A549 (cell line): ENCODE data around the gene GLB1L. TPM values are rescaled to one million over a fixed set of nuclear protein-coding genes. Genes with fewer than 3 reads are reported as not detected.
A peak's percentile ranks its signal among the peaks of the same experiment; 100 is the strongest.

Experiments used
- BHLHE40 ChIP-seq: IDR thresholded peaks from 2 replicates; pipeline ENCODE4 v1.6.1; 2012; ENCODE audit warnings: low read depth, low read length, inconsistent platforms
- CEBPB ChIP-seq, 2 experiments: fragments of >200 bp in 1 of 2; sonication (Bioruptor Twin) in 1 of 2; formaldehyde crosslinking in 1 of 2; IDR thresholded peaks; 2 replicates each; pipeline ENCODE4 v1.6.1; 2012 to 2016
- EP300 ChIP-seq, 2 experiments: fragments of >200 bp; sonication (Bioruptor Twin); formaldehyde crosslinking; IDR thresholded peaks; 2 replicates in 1 of 2; 3 replicates in 1 of 2; pipeline ENCODE4 v1.6.1; 2016 to 2017
- FOSB ChIP-seq: fragments of 250-450 bp; sonication (Bioruptor Pico); IDR thresholded peaks from 2 replicates; pipeline ENCODE4 v1.5.0; 2020; ENCODE audit warnings: mild to moderate bottlenecking, moderate library complexity
- FOSL2 ChIP-seq, 2 experiments: fragments of 450-650 bp in 1 of 2; fragments of >200 bp in 1 of 2; sonication (Bioruptor Twin) in 1 of 2; formaldehyde crosslinking; IDR thresholded peaks; 2 replicates each; pipeline versions ENCODE4 v1.5.0 to v1.6.1; 2016 to 2020; ENCODE audit warnings: mild to moderate bottlenecking in 1 of 2, moderate library complexity in 1 of 2
- HEYL ChIP-seq: fragments of 250-450 bp; sonication (Bioruptor Pico); IDR thresholded peaks from 2 replicates; pipeline ENCODE4 v1.8.0; 2021; ENCODE audit warnings: mild to moderate bottlenecking, moderate library complexity
- HOXB13 ChIP-seq: fragments of 250-450 bp; sonication (Bioruptor Pico); IDR thresholded peaks from 2 replicates; pipeline ENCODE4 v1.5.0; 2020; ENCODE audit warnings: low read depth, mild to moderate bottlenecking, moderate library complexity
- HOXB5 ChIP-seq: fragments of 250-450 bp; sonication (Bioruptor Pico); IDR thresholded peaks from 2 replicates; pipeline ENCODE4 v1.5.0; 2020; ENCODE audit warnings: mild to moderate bottlenecking, moderate library complexity
- JUN ChIP-seq, 2 experiments: fragments of >200 bp; sonication (Bioruptor Twin); formaldehyde crosslinking; IDR thresholded peaks; 2 replicates in 1 of 2; 3 replicates in 1 of 2; pipeline ENCODE4 v1.6.1; 2016 to 2017
- JUNB ChIP-seq: fragments of >200 bp; sonication (Bioruptor Twin); formaldehyde crosslinking; IDR thresholded peaks from 2 replicates; pipeline ENCODE4 v1.6.1; 2016
- KDM1A ChIP-seq: fragments of 200-600 bp; sonication (generic); IDR thresholded peaks from 2 replicates; pipeline ENCODE4 v1.6.1; 2016; ENCODE audit warnings: low read depth, mild to moderate bottlenecking
- KDM5A ChIP-seq: fragments of 200-600 bp; sonication (generic); IDR thresholded peaks from 2 replicates; pipeline ENCODE4 v1.6.1; 2016; ENCODE audit warnings: antibody characterized with exemption, mild to moderate bottlenecking
- MYC ChIP-seq: IDR thresholded peaks from 2 replicates; pipeline ENCODE4 v1.6.1; 2012; ENCODE audit warnings: mild to moderate bottlenecking, inconsistent platforms, low read length, improper control_type of control experiment, borderline replicate concordance
- NPAS2 ChIP-seq: fragments of 250-450 bp; sonication (Bioruptor Pico); IDR thresholded peaks from 2 replicates; pipeline ENCODE4 v1.8.0; 2022; ENCODE audit warnings: mild to moderate bottlenecking, moderate library complexity, borderline replicate concordance
- PHF8 ChIP-seq: fragments of 200-600 bp; sonication (generic); IDR thresholded peaks from 2 replicates; pipeline ENCODE4 v1.6.1; 2016; ENCODE audit warnings: low read depth, mild to moderate bottlenecking, antibody characterized with exemption, moderate library complexity, borderline replicate concordance
- POLR2A ChIP-seq: IDR thresholded peaks from 2 replicates; pipeline ENCODE4 v1.6.1; 2012; ENCODE audit warnings: mild to moderate bottlenecking, low read length
- POLR2AphosphoS2 ChIP-seq: conservative IDR thresholded peaks from 2 replicates; pipeline ENCODE4 v1.6.1; 2012; ENCODE audit warnings: low read length, improper control_type of control experiment, inconsistent platforms
- RARB ChIP-seq: fragments of 250-450 bp; sonication (Bioruptor Pico); IDR thresholded peaks from 2 replicates; pipeline ENCODE4 v1.8.0; 2021; ENCODE audit warnings: mild to moderate bottlenecking, moderate library complexity
- RCOR1 ChIP-seq: fragments of 150-350 bp; IDR thresholded peaks from 2 replicates; pipeline ENCODE4 v1.6.1; 2014; ENCODE audit warnings: antibody characterized with exemption, low read length, low read depth
- RFX5 ChIP-seq: fragments of 450-650 bp; IDR thresholded peaks from 2 replicates; pipeline ENCODE4 v1.7.1; 2014; ENCODE audit warnings: antibody characterized with exemption, mild to moderate bottlenecking, moderate library complexity
- SREBF2 ChIP-seq: fragments of 450-650 bp; IDR thresholded peaks from 2 replicates; pipeline ENCODE4 v1.6.1; 2014; ENCODE audit warnings: mild to moderate bottlenecking, moderate library complexity
- TP53 ChIP-seq: fragments of 250-450 bp; sonication (Bioruptor Pico); IDR thresholded peaks from 2 replicates; pipeline ENCODE4 v1.5.0; 2021; ENCODE audit warnings: mild to moderate bottlenecking, moderate library complexity
- ZC3H11A ChIP-seq: fragments of 450-650 bp; IDR thresholded peaks from 2 replicates; pipeline ENCODE4 v1.6.1; 2014; ENCODE audit warnings: antibody characterized with exemption, mild to moderate bottlenecking
- polyA plus RNA-seq, 4 experiments: library from polyadenylated mRNA; depleted of rRNA in 3 of 4; stranded (reverse); fragments of >200 nt; fragmentation: RNase III in 1 of 4; extraction: RNeasy Plus Mini Kit Qiagen cat#74134 plus additional on column Dnase treatment in 1 of 4; gene quantifications; 2 replicates in 3 of 4; 3 replicates in 1 of 4; pipeline ENCODE4 v1.2.3, GENCODE V29; 2011 to 2017
- TF ChIP-seq, protein P1 (sequence below): fragments of 200-600 bp; sonication (generic); IDR thresholded peaks from 2 replicates; pipeline ENCODE4 v1.6.1; 2016; ENCODE audit warnings: antibody characterized with exemption, mild to moderate bottlenecking, moderate library complexity
- TF ChIP-seq, protein P2 (sequence below): IDR thresholded peaks from 2 replicates; pipeline ENCODE4 v1.6.1; 2012
- TF ChIP-seq, protein P3 (sequence below): fragments of >200 bp; sonication (Bioruptor Twin); formaldehyde crosslinking; IDR thresholded peaks from 3 replicates; pipeline ENCODE4 v1.6.1; 2016
- TF ChIP-seq, protein P4 (sequence below): fragments of >200 bp; sonication (Bioruptor Twin); formaldehyde crosslinking; IDR thresholded peaks from 3 replicates; pipeline ENCODE4 v1.5.1; 2016

GLB1L gene
- polyA plus RNA-seq, 2 of the 4 experiments (the other 2 are of a cell fraction) = 5.9 to 8.7 TPM

DNA sequence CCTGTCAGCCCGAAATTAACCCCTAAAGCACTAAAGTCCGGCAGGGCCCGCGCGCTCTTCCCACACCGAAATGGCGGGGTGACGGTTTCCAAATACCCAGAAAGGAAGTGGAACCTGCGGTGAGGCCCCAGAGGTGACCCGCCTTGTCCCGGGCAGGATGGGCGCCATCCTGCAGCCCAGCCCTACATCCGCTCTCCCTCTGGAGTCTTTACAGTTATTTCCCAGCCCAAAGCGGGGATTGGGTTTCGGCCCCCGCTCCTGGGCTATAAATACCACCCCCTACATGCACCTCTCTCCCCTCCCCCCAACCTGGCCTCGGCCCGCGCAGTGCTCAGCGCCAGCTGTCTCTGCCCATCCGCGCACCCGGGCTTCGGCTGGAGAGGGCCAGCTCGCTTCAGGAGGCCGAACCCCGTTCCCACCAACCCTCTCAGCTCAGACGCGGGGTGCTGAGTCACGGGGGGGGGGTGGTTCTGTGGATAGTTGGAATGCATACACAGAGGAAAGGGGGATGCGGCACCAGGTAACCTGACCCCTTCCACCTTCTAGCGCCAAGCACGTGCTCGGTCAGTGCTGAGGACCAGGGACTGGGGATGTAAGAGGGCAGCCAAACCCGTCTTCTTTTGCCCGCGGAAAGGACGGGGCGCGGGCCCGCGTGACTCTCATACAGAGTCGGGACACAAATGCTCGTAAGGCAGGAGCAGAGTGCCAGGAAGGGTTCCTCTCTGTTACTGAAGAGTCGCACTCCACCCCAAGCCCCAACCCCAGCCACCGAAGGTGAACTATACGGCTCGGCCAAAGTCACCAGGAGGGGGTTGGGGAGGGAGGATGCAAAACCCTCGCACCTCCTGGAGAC is 7.9 kb upstream of the GLB1L start, which contains the start of gene TUBA4B (continued):
- TF ChIP-seq, protein P1, sequence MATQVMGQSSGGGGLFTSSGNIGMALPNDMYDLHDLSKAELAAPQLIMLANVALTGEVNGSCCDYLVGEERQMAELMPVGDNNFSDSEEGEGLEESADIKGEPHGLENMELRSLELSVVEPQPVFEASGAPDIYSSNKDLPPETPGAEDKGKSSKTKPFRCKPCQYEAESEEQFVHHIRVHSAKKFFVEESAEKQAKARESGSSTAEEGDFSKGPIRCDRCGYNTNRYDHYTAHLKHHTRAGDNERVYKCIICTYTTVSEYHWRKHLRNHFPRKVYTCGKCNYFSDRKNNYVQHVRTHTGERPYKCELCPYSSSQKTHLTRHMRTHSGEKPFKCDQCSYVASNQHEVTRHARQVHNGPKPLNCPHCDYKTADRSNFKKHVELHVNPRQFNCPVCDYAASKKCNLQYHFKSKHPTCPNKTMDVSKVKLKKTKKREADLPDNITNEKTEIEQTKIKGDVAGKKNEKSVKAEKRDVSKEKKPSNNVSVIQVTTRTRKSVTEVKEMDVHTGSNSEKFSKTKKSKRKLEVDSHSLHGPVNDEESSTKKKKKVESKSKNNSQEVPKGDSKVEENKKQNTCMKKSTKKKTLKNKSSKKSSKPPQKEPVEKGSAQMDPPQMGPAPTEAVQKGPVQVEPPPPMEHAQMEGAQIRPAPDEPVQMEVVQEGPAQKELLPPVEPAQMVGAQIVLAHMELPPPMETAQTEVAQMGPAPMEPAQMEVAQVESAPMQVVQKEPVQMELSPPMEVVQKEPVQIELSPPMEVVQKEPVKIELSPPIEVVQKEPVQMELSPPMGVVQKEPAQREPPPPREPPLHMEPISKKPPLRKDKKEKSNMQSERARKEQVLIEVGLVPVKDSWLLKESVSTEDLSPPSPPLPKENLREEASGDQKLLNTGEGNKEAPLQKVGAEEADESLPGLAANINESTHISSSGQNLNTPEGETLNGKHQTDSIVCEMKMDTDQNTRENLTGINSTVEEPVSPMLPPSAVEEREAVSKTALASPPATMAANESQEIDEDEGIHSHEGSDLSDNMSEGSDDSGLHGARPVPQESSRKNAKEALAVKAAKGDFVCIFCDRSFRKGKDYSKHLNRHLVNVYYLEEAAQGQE = no peak
- TF ChIP-seq JUN (IDR thresholded peaks at IDR 0.05) = peak in 1 of 2 experiments; percentile 20; a peak in 1 of 5 replicates
- TF ChIP-seq, protein P2, sequence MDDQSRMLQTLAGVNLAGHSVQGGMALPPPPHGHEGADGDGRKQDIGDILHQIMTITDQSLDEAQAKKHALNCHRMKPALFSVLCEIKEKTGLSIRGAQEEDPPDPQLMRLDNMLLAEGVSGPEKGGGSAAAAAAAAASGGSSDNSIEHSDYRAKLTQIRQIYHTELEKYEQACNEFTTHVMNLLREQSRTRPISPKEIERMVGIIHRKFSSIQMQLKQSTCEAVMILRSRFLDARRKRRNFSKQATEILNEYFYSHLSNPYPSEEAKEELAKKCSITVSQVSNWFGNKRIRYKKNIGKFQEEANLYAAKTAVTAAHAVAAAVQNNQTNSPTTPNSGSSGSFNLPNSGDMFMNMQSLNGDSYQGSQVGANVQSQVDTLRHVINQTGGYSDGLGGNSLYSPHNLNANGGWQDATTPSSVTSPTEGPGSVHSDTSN = no peak; the same call in 1 of the 2 replicates
- TF ChIP-seq EP300 (IDR thresholded peaks at IDR 0.05) = no peak
- TF ChIP-seq MYC = peak; percentile 69; the same call in 1 of the 2 replicates
- TF ChIP-seq RCOR1 = no peak
- TF ChIP-seq NPAS2 (CRISPR knock-in tag) = no peak
- no peak for TF ChIP-seq KDM1A
- TF ChIP-seq ZC3H11A = no peak
- TF ChIP-seq FOSL2 (IDR thresholded peaks at IDR 0.05) = no peak
- peak; percentile 41 for TF ChIP-seq FOSL2 (CRISPR knock-in tag; IDR thresholded peaks at IDR 0.05)
- TF ChIP-seq BHLHE40 = no peak
- TF ChIP-seq SREBF2 = no peak
- no peak for TF ChIP-seq TP53 (CRISPR knock-in tag)
- TF ChIP-seq POLR2AphosphoS2 = no peak
- TF ChIP-seq RARB (CRISPR knock-in tag) = no peak
- TF ChIP-seq, protein P3, sequence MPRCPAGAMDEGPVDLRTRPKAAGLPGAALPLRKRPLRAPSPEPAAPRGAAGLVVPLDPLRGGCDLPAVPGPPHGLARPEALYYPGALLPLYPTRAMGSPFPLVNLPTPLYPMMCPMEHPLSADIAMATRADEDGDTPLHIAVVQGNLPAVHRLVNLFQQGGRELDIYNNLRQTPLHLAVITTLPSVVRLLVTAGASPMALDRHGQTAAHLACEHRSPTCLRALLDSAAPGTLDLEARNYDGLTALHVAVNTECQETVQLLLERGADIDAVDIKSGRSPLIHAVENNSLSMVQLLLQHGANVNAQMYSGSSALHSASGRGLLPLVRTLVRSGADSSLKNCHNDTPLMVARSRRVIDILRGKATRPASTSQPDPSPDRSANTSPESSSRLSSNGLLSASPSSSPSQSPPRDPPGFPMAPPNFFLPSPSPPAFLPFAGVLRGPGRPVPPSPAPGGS = no peak
- TF ChIP-seq HEYL = no peak
- TF ChIP-seq RFX5 = no peak
- TF ChIP-seq, protein P4, sequence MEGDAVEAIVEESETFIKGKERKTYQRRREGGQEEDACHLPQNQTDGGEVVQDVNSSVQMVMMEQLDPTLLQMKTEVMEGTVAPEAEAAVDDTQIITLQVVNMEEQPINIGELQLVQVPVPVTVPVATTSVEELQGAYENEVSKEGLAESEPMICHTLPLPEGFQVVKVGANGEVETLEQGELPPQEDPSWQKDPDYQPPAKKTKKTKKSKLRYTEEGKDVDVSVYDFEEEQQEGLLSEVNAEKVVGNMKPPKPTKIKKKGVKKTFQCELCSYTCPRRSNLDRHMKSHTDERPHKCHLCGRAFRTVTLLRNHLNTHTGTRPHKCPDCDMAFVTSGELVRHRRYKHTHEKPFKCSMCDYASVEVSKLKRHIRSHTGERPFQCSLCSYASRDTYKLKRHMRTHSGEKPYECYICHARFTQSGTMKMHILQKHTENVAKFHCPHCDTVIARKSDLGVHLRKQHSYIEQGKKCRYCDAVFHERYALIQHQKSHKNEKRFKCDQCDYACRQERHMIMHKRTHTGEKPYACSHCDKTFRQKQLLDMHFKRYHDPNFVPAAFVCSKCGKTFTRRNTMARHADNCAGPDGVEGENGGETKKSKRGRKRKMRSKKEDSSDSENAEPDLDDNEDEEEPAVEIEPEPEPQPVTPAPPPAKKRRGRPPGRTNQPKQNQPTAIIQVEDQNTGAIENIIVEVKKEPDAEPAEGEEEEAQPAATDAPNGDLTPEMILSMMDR = no peak
- TF ChIP-seq KDM5A = no peak
- no peak for TF ChIP-seq JUNB
- no peak for TF ChIP-seq FOSB (CRISPR knock-in tag)
- TF ChIP-seq POLR2A = no peak
- TF ChIP-seq HOXB13 (CRISPR knock-in tag) = no peak
- TF ChIP-seq PHF8 = no peak; the same call in 1 of the 2 replicates
- no peak; the same call in 1 of the 2 replicates for TF ChIP-seq HOXB5
- no peak for TF ChIP-seq CEBPB (IDR thresholded peaks at IDR 0.05)
